NOMO-1 (cell line): ENCODE data around the gene LAMB1.

Experiments
- DNase-seq, 2 experiments: peaks; one replicate each; lab custom pipeline; 2025; ENCODE audit not compliant: unreplicated experiment in 2 of 2; lab: John Stamatoyannopoulos, UW

Gene LAMB1

GRCh38 chr7:107999779-108000560 is 3.0 kb downstream of the LAMB1 start:
- DNase-seq: no peak

GRCh38 chr7:107998660-107999480 is 4.1 kb downstream of the LAMB1 start:
- DNase-seq: no peak

- DNase-seq: peak in 1 of 2 experiments; percentile 24
Measured at GRCh38 chr7:107998150-107998549, 4.8 kb downstream of the LAMB1 start.

- no peak for DNase-seq
Measured at GRCh38 chr7:107996072-107996882, 6.7 kb downstream of the LAMB1 start.

- no peak for DNase-seq
Measured at GRCh38 chr7:107995184-107996071, 7.5 kb downstream of the LAMB1 start.

GRCh38 chr7:107994421-107995030 is 8.4 kb downstream of the LAMB1 start:
- DNase-seq: no peak

GRCh38 chr7:107993891-107994291 is 9.1 kb downstream of the LAMB1 start:
- DNase-seq: no peak

GRCh38 chr7:107989618-107990373 is 13.2 kb downstream of the LAMB1 start:
- no peak for DNase-seq

- DNase-seq: no peak
Measured at GRCh38 chr7:107982918-107983389, 20.0 kb downstream of the LAMB1 start.

- DNase-seq: no peak
Measured at GRCh38 chr7:107982042-107982840, 20.7 kb downstream of the LAMB1 start.

GRCh38 chr7:107981466-107981865 is 21.5 kb downstream of the LAMB1 start:
- DNase-seq: no peak

GRCh38 chr7:107980671-107981190 is 22.2 kb downstream of the LAMB1 start:
- DNase-seq: no peak

- DNase-seq: no peak
Measured at GRCh38 chr7:107980171-107980570, 22.8 kb downstream of the LAMB1 start.

- no peak for DNase-seq
Measured at GRCh38 chr7:107978815-107979408, 24.0 kb downstream of the LAMB1 start.

GRCh38 chr7:107977048-107977447 is 25.9 kb downstream of the LAMB1 start:
- DNase-seq: no peak

GRCh38 chr7:107976620-107977019 is 26.3 kb downstream of the LAMB1 start:
- DNase-seq: no peak

- DNase-seq: no peak
Measured at GRCh38 chr7:107975394-107976013, 27.5 kb downstream of the LAMB1 start.
